Endothelial cell of umbilical vein (primary cell): Measurements from ENCODE around the gene TGFBR2.

Experiments
- EZH2 ChIP-seq: IDR thresholded peaks from 2 replicates; pipeline ENCODE4 v1.6.1; 2012; ENCODE audit warnings: borderline replicate concordance, low read depth, mild to moderate bottlenecking, moderate library complexity, low read length, inconsistent platforms; ENCODE audit not compliant: severe bottlenecking
- FOS ChIP-seq: IDR thresholded peaks from 2 replicates; pipeline ENCODE4 v1.6.1; 2011; ENCODE audit warnings: mild to moderate bottlenecking, low read length, moderate library complexity, borderline replicate concordance; ENCODE audit not compliant: insufficient read depth
- GATA2 ChIP-seq: IDR thresholded peaks from 2 replicates; pipeline ENCODE4 v1.7.0; 2011; ENCODE audit warnings: low read depth, mild to moderate bottlenecking, moderate library complexity, mixed read lengths, low read length; ENCODE audit not compliant: insufficient read length, insufficient read depth
- JUN ChIP-seq: IDR thresholded peaks from 2 replicates; pipeline ENCODE4 v1.6.1; 2011; ENCODE audit warnings: borderline replicate concordance, low read depth; ENCODE audit not compliant: insufficient read length, insufficient read depth
- MYC ChIP-seq: IDR thresholded peaks from one replicate; pipeline ENCODE4 v1.6.1; 2011; ENCODE audit warnings: mild to moderate bottlenecking, low read depth, low read length
- POLR2A ChIP-seq: IDR thresholded peaks from 2 replicates; pipeline ENCODE4 v1.6.1; 2012; ENCODE audit warnings: low read depth, mild to moderate bottlenecking, control low read depth, low read length
- POLR2AphosphoS5 ChIP-seq: IDR thresholded peaks from 2 replicates; pipeline ENCODE4 v1.6.1; 2012; ENCODE audit warnings: low read depth, mild to moderate bottlenecking, control low read depth, low read length, moderate library complexity; ENCODE audit not compliant: insufficient read depth
- TF ChIP-seq, protein P1 (sequence below), 2 donors: IDR thresholded peaks; 1 replicate in 1 of 2; 2 replicates in 1 of 2; pipeline ENCODE4 v1.5.1; 2011; ENCODE audit warnings: low read length in 2 of 2, mild to moderate bottlenecking in 2 of 2, moderate library complexity in 2 of 2, control low read depth in 1 of 2, inconsistent platforms in 1 of 2, low read depth in 1 of 2; ENCODE audit not compliant: insufficient read depth in 1 of 2; ENCODE audit errors: extremely low read depth in 1 of 2
- TF ChIP-seq, protein P2 (sequence below): IDR thresholded peaks from 2 replicates; pipeline ENCODE4 v1.6.1; 2011; ENCODE audit not compliant: insufficient read depth, insufficient read length

DNA sequence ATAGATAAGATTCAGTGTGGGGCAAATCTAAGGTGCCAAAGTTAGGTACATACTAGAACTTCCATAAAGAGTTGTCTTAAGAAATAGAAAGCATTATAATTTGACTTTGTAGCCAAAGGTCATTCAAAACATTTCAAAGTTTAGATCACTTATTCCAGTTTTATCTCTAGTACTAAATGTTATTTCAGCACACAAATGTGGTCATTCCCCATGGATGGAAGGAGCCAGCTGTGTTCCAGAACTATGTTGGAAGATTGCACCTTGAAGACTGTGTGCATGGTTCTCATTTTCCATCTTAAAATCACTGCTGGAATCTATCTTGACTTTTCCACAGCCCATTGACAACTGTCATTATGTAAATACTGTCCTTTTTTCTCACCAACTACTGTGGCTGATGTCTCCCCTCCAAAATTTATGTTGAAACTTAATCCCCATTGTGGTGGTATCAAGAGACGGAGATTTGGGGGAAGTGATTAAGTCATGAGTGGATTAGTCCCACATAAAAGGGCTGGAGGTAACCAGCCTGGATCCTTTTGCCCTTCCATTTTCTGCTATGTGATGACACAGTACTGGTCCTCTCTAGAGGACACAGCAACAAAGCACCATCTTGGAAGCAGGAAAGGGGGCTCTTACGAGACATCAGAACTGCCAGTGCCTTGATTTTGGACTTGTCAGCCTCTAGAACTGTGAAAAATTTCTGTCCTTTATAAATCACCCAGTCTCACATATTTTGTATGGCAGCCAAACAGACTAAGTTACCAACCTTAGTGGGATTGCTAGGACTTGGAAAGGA is 24.0 kb downstream of the TGFBR2 start:
- TF ChIP-seq, protein P1, sequence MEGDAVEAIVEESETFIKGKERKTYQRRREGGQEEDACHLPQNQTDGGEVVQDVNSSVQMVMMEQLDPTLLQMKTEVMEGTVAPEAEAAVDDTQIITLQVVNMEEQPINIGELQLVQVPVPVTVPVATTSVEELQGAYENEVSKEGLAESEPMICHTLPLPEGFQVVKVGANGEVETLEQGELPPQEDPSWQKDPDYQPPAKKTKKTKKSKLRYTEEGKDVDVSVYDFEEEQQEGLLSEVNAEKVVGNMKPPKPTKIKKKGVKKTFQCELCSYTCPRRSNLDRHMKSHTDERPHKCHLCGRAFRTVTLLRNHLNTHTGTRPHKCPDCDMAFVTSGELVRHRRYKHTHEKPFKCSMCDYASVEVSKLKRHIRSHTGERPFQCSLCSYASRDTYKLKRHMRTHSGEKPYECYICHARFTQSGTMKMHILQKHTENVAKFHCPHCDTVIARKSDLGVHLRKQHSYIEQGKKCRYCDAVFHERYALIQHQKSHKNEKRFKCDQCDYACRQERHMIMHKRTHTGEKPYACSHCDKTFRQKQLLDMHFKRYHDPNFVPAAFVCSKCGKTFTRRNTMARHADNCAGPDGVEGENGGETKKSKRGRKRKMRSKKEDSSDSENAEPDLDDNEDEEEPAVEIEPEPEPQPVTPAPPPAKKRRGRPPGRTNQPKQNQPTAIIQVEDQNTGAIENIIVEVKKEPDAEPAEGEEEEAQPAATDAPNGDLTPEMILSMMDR (IDR thresholded peaks at IDR 0.05; ENCODE audit: extremely low read depth in 1 of 2, insufficient read depth in 1 of 2, low read depth in 1 of 2, low read length in 2 of 2) = no peak
- TF ChIP-seq EZH2 = no peak
- TF ChIP-seq, protein P2, sequence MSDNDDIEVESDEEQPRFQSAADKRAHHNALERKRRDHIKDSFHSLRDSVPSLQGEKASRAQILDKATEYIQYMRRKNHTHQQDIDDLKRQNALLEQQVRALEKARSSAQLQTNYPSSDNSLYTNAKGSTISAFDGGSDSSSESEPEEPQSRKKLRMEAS = no peak
- TF ChIP-seq POLR2A = no peak
- TF ChIP-seq POLR2AphosphoS5 = no peak
- no peak for TF ChIP-seq GATA2
- no peak for TF ChIP-seq FOS
- no peak for TF ChIP-seq MYC
- TF ChIP-seq JUN = no peak
